HEK293 (cell line): ENCODE results near the gene KRTAP19-4.

Source experiments
- CTCF ChIP-seq: fragments of 450-650 bp; formaldehyde crosslinking; IDR thresholded peaks from 2 replicates; pipeline ENCODE4 v1.5.1; 2016; ENCODE audit warnings: missing biosample characterization, missing genetic modification characterization
- REPIN1 ChIP-seq: fragments of 450-650 bp; formaldehyde crosslinking; IDR thresholded peaks from 2 replicates; pipeline ENCODE4 v1.5.1; 2017; ENCODE audit warnings: missing biosample characterization, missing genetic modification characterization, low read depth
- SALL2 ChIP-seq: fragments of 450-650 bp; formaldehyde crosslinking; IDR thresholded peaks from 2 replicates; pipeline ENCODE4 v1.5.0; 2017; ENCODE audit warnings: missing biosample characterization, mild to moderate bottlenecking, missing genetic modification characterization, borderline replicate concordance
- ZBTB11 ChIP-seq: fragments of 450-650 bp; formaldehyde crosslinking; conservative IDR thresholded peaks from 2 replicates; pipeline ENCODE4 v1.5.1; 2016; ENCODE audit warnings: low read depth, missing biosample characterization, missing genetic modification characterization
- ZBTB21 ChIP-seq: fragments of 450-650 bp; formaldehyde crosslinking; IDR thresholded peaks from 2 replicates; pipeline ENCODE4 v1.5.1; 2017; ENCODE audit warnings: missing biosample characterization, missing genetic modification characterization
- ZFHX2 ChIP-seq: fragments of 450-650 bp; formaldehyde crosslinking; conservative IDR thresholded peaks from 2 replicates; pipeline ENCODE4 v1.5.1; 2016; ENCODE audit warnings: missing biosample characterization, missing genetic modification characterization
- ZNF121 ChIP-seq: fragments of 450-650 bp; formaldehyde crosslinking; IDR thresholded peaks from 2 replicates; pipeline ENCODE4 v1.5.1; 2016; ENCODE audit warnings: missing biosample characterization, missing genetic modification characterization
- ZNF311 ChIP-seq: fragments of 450-650 bp; formaldehyde crosslinking; IDR thresholded peaks from 2 replicates; pipeline ENCODE4 v1.5.1; 2017; ENCODE audit warnings: missing biosample characterization, missing genetic modification characterization, borderline replicate concordance
- ZNF530 ChIP-seq: fragments of 450-650 bp; formaldehyde crosslinking; IDR thresholded peaks from 2 replicates; pipeline ENCODE4 v1.5.1; 2016; ENCODE audit warnings: low read depth, missing biosample characterization, missing genetic modification characterization
- ZNF600 ChIP-seq: fragments of 450-650 bp; formaldehyde crosslinking; IDR thresholded peaks from 2 replicates; pipeline ENCODE4 v1.5.1; 2016; ENCODE audit warnings: missing biosample characterization, missing genetic modification characterization
- ZNF785 ChIP-seq: fragments of 450-650 bp; formaldehyde crosslinking; IDR thresholded peaks from 2 replicates; pipeline ENCODE4 v1.5.1; 2016; ENCODE audit warnings: missing biosample characterization, missing genetic modification characterization
- ZNF791 ChIP-seq: fragments of 450-650 bp; formaldehyde crosslinking; IDR thresholded peaks from 2 replicates; pipeline ENCODE4 v1.5.1; 2016; ENCODE audit warnings: missing biosample characterization, missing genetic modification characterization
- ZSCAN30 ChIP-seq: fragments of 450-650 bp; IDR thresholded peaks from 2 replicates; pipeline ENCODE4 v1.5.1; 2018; ENCODE audit warnings: missing biosample characterization, mild to moderate bottlenecking, missing genetic modification characterization, moderate library complexity

GRCh38 chr21:30482130-30482529, 14.8 kb downstream of the KRTAP19-4 start:
- no peak for TF ChIP-seq ZNF121 (tag by site-specific recombination)
- TF ChIP-seq ZNF791 (tag by site-specific recombination): no peak
- TF ChIP-seq ZBTB21 (tag by site-specific recombination): no peak
- TF ChIP-seq ZSCAN30 (tag by site-specific recombination): no peak
- no peak for TF ChIP-seq ZNF530 (tag by site-specific recombination)
- no peak for TF ChIP-seq ZBTB11 (tag by site-specific recombination)
- TF ChIP-seq ZNF311: no peak
- no peak for TF ChIP-seq SALL2
- TF ChIP-seq ZFHX2 (tag by site-specific recombination): no peak
- no peak for TF ChIP-seq REPIN1 (tag by site-specific recombination)
- no peak for TF ChIP-seq ZNF600 (tag by site-specific recombination)
- no peak for TF ChIP-seq CTCF (tag by site-specific recombination)
- no peak for TF ChIP-seq ZNF785 (tag by site-specific recombination)
